ENCODE measurements around the gene DOCK3.
"Not testable (repeated sequence)": the region's sequence is repeated elsewhere in the genome, so short reads cannot be mapped to it uniquely, and the experiment has no call there.

Gene DOCK3

DNA sequence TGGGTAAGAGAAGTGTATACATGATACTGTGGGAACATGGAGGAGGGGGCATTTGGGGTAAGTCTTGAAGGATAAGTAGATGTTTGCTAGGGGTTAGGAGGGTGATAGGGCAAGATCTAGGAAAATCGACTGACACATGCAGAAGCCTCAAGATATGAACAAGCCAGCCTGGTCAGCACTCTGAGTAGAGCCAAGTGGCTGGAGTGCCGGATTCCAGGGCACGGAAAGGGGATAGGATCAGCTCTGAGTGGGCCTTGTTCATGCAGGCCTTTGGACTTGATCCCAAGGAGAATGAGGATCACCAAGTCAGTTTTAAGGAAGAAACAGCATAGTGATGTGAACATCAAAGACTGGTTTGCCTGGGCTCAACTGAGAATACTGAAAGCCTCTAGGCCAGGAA lies 686.1 kb downstream of the DOCK3 start:
- TF ChIP-seq, protein P1, sequence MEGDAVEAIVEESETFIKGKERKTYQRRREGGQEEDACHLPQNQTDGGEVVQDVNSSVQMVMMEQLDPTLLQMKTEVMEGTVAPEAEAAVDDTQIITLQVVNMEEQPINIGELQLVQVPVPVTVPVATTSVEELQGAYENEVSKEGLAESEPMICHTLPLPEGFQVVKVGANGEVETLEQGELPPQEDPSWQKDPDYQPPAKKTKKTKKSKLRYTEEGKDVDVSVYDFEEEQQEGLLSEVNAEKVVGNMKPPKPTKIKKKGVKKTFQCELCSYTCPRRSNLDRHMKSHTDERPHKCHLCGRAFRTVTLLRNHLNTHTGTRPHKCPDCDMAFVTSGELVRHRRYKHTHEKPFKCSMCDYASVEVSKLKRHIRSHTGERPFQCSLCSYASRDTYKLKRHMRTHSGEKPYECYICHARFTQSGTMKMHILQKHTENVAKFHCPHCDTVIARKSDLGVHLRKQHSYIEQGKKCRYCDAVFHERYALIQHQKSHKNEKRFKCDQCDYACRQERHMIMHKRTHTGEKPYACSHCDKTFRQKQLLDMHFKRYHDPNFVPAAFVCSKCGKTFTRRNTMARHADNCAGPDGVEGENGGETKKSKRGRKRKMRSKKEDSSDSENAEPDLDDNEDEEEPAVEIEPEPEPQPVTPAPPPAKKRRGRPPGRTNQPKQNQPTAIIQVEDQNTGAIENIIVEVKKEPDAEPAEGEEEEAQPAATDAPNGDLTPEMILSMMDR (IDR thresholded peaks at IDR 0.05; ENCODE audit: insufficient read depth, low read depth, low read length, missing control alignments) = no peak
- H3K4me3 ChIP-seq (ENCODE audit: low read depth, low read length) = no peak overlapping the region
- no peak for DNase-seq (ENCODE audit: low read depth)

DNA sequence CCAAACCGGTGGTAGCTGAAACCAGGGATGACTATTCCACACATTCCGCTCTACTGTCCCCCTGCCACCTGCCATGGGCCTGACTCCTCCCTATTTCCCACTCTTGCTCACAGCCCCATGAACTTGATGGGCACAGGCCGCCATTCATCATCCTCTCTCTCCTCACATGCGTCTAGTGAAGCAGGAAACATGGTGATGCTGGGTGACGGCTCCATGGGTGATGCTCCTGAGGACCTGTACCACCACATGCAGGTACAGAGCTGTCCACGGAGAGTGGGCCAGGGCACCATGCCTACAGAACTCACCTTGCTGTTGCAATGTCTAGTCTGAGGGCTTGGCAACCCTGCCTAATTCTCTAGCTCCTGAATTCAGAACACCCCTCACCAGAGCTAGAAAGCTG lies 687.0 kb downstream of the DOCK3 start:
- no peak overlapping the region for H3K4me3 ChIP-seq (ENCODE audit: low read depth, low read length)
- TF ChIP-seq, protein P1 (IDR thresholded peaks at IDR 0.05; ENCODE audit: insufficient read depth, low read depth, low read length, missing control alignments) = no peak
- DNase-seq (ENCODE audit: low read depth) = no peak

DNA sequence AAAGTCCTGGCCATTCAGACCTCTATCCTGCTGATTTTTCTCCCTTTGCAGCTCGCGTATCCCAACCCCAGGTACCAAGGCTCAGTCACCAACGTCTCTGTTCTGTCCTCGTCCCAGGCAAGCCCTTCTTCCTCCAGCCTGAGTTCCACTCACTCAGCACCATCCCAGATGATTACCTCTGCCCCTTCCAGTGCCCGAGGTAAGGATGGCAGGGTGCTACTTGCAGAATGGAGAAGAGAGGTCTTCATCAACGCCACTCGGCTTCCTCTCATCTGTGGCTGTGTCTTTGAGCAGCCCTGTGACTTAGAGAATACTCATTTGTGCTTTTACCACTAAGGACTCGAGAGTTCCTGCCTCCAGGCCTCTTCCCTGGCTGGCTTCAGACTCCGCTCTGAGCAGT lies 687.7 kb downstream of the DOCK3 start:
- no peak for DNase-seq (ENCODE audit: low read depth)

DNA sequence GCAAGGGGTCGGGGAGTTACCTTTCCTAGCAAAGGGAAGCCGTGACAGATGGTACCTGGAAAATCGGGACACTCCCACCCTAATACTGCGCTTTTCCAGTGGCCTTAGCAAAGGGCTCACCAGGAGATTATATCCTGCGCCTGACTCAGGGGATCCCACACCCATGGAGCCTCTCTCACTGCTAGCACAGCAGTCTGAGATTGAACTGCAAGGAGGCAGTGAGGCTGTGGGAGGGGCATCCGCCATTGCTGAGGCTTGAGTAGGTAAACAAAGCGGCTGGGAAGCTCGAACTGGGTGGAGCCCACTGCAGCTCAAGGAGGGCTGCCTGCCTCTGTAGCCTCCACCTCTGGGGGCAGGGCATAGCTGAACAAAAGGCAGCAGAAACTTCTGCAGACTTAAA lies 693.5 kb downstream of the DOCK3 start:
- H3K4me3 ChIP-seq (ENCODE audit: low read depth, low read length); DNase-seq (ENCODE audit: low read depth): not testable (repeated sequence)

More for the DNA sequence above, 687.7 kb downstream of the DOCK3 start:
- H3K4me3 ChIP-seq (ENCODE audit: low read depth, low read length) = no peak overlapping the region
- TF ChIP-seq, protein P1 (IDR thresholded peaks at IDR 0.05; ENCODE audit: insufficient read depth, low read depth, low read length, missing control alignments) = no peak

DNA sequence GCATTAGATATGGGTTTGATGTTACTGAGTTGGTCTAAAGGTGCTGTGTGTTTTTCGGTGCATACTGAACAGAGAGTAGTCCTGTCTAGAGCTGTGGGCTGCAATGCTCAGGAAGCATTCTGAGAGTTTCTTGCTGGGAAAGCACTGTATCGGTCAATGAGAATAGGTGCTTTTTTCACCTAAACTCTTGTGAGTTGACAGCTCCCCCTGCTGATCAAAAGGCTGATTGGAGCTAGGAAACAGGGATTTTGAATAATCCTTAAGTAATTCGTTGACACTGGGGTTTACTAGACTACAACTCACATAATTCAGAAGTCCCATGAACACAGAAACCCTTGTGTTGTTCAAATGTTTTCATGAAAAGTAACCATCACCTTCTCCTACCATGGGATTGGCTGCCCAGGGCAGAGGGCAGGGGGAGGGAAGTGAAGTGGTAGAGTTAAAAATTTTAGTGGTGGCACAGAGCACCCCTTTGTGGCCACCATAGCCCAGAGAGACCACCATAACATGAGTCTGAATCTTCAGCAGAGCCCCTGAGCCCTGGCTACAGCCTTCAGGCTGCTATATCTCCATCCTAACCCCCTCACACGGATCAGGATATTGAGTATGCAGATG lies 697.3 kb downstream of the DOCK3 start:
- H3K4me3 ChIP-seq (ENCODE audit: low read depth, low read length) = no peak overlapping the region
- TF ChIP-seq, protein P1 (IDR thresholded peaks at IDR 0.05; ENCODE audit: insufficient read depth, low read depth, low read length, missing control alignments) = peak; percentile 65
- DNase-seq (ENCODE audit: low read depth) = peak; percentile 72

DNA sequence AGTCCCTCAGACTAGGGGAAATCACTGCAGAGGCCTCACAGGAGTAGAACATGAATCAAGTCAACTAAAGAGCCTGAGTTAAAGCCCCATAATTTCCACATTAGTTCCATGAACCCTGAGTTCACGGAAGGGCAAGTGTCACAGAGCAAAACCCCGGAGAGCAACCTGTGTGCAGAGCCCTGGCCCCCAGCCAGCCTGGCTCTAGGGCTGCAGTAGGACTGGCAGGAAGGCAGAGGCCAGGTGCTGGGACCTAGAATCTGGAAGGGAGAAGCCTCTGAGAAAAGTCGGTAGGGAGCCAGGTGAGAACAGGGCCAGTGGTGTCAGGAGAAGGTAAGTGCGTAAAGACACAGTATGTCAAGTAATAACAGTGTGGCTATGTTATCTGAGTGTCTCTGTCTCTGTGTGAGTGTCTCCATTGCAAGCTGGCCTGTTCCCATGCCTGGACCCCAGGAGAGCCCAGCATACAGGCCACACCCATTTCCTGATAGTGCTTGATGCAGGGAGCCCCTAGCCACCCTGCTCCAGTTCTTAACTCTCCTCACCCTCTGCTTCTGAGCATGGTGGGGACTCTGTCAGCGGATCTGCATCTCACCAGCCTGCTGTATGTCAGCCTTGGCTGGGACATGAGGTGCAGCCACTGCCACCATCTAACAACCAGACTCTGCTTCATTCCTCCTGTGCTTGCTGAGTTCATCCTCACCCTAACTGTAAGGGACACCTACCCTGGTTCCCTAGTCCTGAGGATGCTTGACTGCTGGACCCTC lies 699.1 kb downstream of the DOCK3 start:
- no peak for DNase-seq (ENCODE audit: low read depth)
- TF ChIP-seq, protein P1 (IDR thresholded peaks at IDR 0.05; ENCODE audit: insufficient read depth, low read depth, low read length, missing control alignments) = no peak
- no peak overlapping the region for H3K4me3 ChIP-seq (ENCODE audit: low read depth, low read length)

DNA sequence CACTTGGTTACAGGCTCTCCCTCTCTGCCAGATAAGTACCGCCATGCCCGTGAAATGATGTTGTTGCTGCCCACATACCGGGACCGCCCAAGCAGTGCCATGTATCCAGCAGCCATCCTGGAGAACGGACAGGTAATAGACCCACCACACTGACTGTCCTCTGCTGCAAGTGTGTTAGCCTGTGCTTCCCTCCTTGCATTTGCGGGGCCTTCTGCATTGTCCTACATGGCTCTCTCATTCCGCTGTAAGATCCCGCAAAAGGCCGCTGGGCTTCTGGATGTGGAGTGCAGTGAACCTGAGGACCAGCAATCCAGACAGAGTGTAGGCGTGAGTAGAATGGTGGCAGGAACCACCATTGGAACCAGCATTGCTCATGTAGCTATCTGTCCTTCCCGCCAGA lies 699.7 kb downstream of the DOCK3 start:
- no peak for DNase-seq (ENCODE audit: low read depth)
- TF ChIP-seq, protein P1 (IDR thresholded peaks at IDR 0.05; ENCODE audit: insufficient read depth, low read depth, low read length, missing control alignments) = no peak
- H3K4me3 ChIP-seq (ENCODE audit: low read depth, low read length) = no peak overlapping the region
